Dedifferentiated amniotic fluid mesenchymal stem cell (primary cell): ENCODE results near the gene MRPL42.
"Not testable (repeated sequence)": the region's sequence is repeated elsewhere in the genome, so short reads cannot be mapped to it uniquely, and the experiment has no call there.

Experiments used
- DNase-seq: peaks from one replicate; pipeline ENCODE4 v3.0.0-alpha.2; 2016; ENCODE audit errors: extremely low spot score

MRPL42 gene

GRCh38 chr12:93467351-93468007 lies at the start of gene MRPL42:
TSS of gene MRPL42 (plus strand) at chr12:93467514. CDS start at chr12:93469286, 1,772 bp downstream.
- DNase-seq: peak; percentile 83

DNA sequence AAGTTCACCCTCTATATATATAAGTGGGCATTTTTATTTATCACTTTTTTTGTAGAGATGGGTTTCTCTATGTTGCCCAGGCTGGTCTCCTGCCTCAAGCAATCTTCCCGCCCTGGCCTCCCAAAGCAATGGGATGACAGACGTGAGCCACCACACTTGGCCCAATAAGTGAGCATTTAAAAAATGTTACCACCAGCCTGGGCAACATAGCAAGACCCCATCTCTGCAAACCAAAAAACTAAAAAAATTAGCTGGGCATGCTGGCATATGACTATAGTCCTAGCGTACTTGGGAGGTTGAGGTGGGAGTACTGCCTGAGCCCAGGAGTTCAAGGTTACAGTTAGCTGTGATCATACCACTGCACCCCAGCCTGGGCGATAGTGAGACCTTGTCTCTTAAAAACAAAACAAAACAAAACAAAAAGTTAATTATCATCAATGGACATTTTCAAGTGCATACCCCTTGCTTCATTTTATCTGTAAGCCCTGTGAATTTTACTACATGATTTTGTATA lies 49.3 kb upstream of the MRPL42 start:
- DNase-seq: no peak

GRCh38 chr12:93419388-93420034 lies 47.8 kb upstream of the MRPL42 start:
- peak; percentile 78 for DNase-seq

GRCh38 chr12:93422050-93422449 lies 45.3 kb upstream of the MRPL42 start:
- no peak for DNase-seq

DNA sequence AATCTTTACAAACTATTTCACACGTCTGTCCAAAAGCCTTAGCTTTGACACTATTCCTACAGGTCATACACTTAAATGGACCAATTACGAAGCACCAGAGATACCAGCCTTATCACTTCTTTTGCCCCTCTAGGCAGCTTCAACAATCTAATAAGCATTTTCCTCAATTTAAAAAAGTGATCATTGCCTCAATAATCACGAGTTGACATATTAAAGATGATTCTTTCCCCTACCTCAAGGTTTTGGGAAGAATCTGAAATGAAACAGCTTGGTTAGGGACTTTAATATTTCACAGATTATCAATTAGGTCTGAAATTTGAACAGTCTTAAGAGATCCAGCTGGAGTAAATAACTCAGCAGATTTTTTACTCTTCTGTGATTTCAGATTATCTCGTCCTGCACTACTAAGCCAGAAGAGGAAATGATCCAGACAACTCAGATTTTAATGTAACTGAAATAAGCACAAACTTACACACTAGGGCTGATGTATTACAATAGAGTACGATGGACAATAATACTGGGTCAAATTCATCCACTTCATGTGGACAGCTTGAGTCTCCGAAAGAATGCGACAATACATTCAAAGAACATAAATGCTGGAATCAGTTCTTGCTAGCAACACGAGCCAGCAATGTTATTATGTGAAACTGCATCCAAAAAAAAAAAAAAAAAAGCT lies 41.4 kb upstream of the MRPL42 start:
- no peak for DNase-seq

DNA sequence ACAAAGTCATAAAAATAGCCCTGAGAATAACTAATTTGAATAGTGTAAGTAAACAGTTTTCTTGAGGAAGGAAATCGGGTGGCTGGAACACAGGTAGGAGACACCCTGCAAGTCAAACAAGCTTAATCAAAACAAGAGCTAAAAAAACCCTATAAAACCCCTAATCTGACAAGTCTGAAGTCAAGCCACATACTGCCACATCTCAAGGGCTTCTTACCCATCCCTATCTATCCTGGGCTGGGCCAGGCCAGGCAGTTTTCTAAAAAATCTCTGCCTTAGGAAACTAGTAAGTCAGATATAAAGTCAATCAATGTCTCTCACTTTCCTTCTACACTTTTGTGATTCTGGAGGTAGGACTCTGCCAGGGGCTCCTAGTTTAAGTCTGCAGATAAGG lies 40.9 kb upstream of the MRPL42 start:
- DNase-seq: no peak

GRCh38 chr12:93427779-93428564 lies 39.3 kb upstream of the MRPL42 start:
- peak; percentile 36 for DNase-seq

DNA sequence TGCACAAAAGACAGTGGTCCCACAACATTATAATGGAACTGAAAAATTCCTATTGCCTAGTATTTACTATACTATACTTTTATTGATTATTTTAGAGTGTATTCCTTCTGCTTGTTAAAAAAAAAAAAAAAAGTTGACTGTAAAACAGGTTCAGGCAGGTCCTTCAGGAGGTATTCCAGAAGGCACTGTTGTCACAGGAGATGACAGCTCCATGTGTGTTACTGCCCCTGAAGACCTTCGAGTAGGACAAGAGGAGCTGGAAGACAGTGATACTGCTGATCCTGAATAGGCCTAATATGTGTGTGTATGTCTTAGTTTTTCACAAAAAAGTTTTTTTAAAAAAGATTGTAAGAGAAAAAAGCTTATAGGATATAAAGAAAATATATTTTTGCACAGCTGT lies 37.9 kb upstream of the MRPL42 start:
- no peak for DNase-seq

DNA sequence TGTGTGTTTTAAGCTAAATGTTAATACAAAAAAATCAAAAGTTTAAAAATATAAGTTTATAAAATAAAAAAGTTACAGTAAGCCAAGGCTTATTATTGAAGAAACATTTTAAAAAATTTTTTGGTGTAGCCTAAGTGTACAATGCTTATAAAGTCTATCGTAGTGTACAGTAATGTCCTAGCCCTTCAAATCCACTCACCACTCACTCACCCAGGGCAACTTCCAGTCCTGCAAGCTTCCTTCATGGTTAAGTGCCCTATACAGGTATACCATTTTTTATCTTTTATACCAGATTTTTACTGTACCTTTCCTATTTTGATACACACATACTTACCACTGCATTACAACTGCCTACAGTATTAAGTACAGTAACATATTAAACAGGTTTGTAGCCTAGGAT lies 37.5 kb upstream of the MRPL42 start:
- DNase-seq: no peak

- DNase-seq: no peak
Observed at GRCh38 chr12:93430280-93430679, 37.0 kb upstream of the MRPL42 start.

DNA sequence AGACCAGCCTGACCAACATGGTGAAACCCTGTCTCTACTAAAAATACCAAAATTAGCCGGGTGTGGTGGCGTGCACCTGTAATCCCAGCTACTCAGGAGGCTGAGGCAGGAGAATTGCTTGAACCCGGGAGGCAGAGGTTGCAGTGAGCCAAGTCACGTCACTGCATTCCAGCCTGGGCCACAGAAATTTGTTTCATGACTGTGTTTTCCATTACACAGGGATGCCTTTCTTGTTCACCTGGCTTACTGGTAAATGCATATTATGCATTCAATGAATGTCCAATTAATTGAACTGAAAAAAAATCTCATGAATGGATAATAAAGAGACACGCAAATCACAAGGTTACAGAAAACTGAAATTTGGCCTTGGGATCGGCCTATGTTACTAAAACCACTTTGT lies 35.3 kb upstream of the MRPL42 start:
- DNase-seq: not testable (repeated sequence)

DNA sequence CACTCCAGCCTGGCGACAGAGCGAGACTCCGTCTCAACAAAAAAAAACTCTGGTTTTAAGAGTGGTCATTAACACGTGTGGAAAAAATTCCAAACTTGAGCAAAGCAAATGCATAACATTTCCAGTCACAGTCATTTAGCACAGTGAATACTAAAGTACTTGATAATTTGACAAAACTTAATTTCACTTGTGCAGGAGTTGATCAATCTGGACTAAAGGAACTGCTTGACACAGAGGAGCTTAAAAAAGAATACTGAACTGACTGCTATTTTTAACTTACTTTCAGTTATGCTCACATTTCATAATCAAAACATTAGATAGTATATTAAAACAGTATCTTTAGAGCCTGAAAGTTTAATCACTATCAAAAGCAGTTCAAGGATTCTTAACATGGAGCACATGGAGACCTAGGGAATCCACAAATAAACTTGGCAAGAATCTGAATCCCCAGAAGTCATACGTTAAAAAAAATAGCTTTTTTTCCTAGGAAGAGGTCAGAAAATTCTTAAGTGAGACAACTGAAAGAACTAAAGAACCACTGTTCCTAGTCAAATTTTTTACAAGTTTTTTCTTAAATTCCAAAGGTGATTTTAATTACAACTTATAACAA lies 33.0 kb upstream of the MRPL42 start:
- no peak for DNase-seq

- DNase-seq: no peak
Observed at GRCh38 chr12:93438266-93439050, 28.9 kb upstream of the MRPL42 start.

- DNase-seq: peak; percentile 23
Observed at GRCh38 chr12:93440043-93440835, 27.1 kb upstream of the MRPL42 start.

- no peak for DNase-seq
Observed at GRCh38 chr12:93441081-93441616, 26.2 kb upstream of the MRPL42 start.

GRCh38 chr12:93441617-93442410 lies 25.5 kb upstream of the MRPL42 start, which contains the start of gene UBE2N:
TSS of gene UBE2N (minus strand) at chr12:93441947. CDS start at chr12:93441884, 63 bp downstream.
- DNase-seq: peak; percentile 94

GRCh38 chr12:93442411-93443340 lies 24.6 kb upstream of the MRPL42 start:
- DNase-seq: peak; percentile 20

GRCh38 chr12:93443576-93443975 lies 23.7 kb upstream of the MRPL42 start:
- no peak for DNase-seq
